Smooth muscle cell (in vitro differentiated cells): ENCODE measurements around the gene HOXB5. TPM values are rescaled to one million over a fixed set of nuclear protein-coding genes. Genes with fewer than 3 reads are reported as not detected.

Source experiments
- DNase-seq: peaks from one replicate; lab custom pipeline; 2025; ENCODE audit not compliant: unreplicated experiment; lab: John Stamatoyannopoulos, UW
- H2AFZ ChIP-seq: fragments of 200-600 bp; sonication (generic); 2 replicates; pipeline ENCODE4 v1.6.0; 2016; ENCODE audit warnings: antibody characterized with exemption, low read depth, mild to moderate bottlenecking
- H3F3A ChIP-seq: fragments of 200-600 bp; sonication (generic); 2 replicates; pipeline ENCODE4 v1.6.0; 2017; ENCODE audit warnings: antibody characterized with exemption, low read depth
- H3K27ac ChIP-seq: fragments of 200-600 bp; sonication (generic); 2 replicates; pipeline ENCODE4 v1.5.1; 2016; ENCODE audit warnings: low read depth, mild to moderate bottlenecking
- H3K27me3 ChIP-seq: fragments of 200-600 bp; sonication (generic); 2 replicates; pipeline ENCODE4 v1.6.1; 2016; ENCODE audit warnings: low read depth, mild to moderate bottlenecking
- H3K36me3 ChIP-seq: fragments of 200-600 bp; sonication (generic); 2 replicates; pipeline ENCODE4 v1.5.1; 2016; ENCODE audit warnings: low read depth
- H3K4me1 ChIP-seq: fragments of 200-600 bp; sonication (generic); 2 replicates; pipeline ENCODE4 v1.5.1; 2016; ENCODE audit warnings: low read depth
- H3K4me2 ChIP-seq: fragments of 200-600 bp; sonication (generic); 2 replicates; pipeline ENCODE4 v1.6.0; 2016; ENCODE audit warnings: mild to moderate bottlenecking
- H3K4me3 ChIP-seq: fragments of 200-600 bp; sonication (generic); 2 replicates; pipeline ENCODE4 v1.5.1; 2016; ENCODE audit warnings: mild to moderate bottlenecking
- H3K79me2 ChIP-seq: fragments of 200-600 bp; sonication (generic); 2 replicates; pipeline ENCODE4 v1.6.0; 2016; ENCODE audit warnings: low read depth, mild to moderate bottlenecking
- H3K9ac ChIP-seq: fragments of 200-600 bp; sonication (generic); 2 replicates; pipeline ENCODE4 v1.6.0; 2016; ENCODE audit warnings: low read depth
- H3K9me3 ChIP-seq: fragments of 200-600 bp; sonication (generic); replicated peaks from 2 replicates; pipeline ENCODE4 v1.5.1; 2016; ENCODE audit warnings: low read depth
- H4K20me1 ChIP-seq: fragments of 200-600 bp; sonication (generic); 2 replicates; pipeline ENCODE4 v1.6.0; 2016; ENCODE audit warnings: low read depth
- WGBS: methylation state at CpG from one replicate; pipeline ENCODE4 v1.1.7; 2016; ENCODE audit warnings: low lambda C conversion rate; 5-methylcytosine and 5-hydroxymethylcytosine counted together
- polyA plus RNA-seq: library from polyadenylated mRNA; unstranded; fragments of >200 nt; fragmentation: Nextera tagmentation; extraction: Ambion mirVana; gene quantifications from 2 replicates; pipeline ENCODE4 v1.2.1, GENCODE V29; 2016
- total RNA-seq: library from RNA; depleted of rRNA; stranded (reverse); fragments of >200 nt; gene quantifications from 2 replicates; pipeline ENCODE4 v1.2.3, GENCODE V29; 2014
- TF ChIP-seq, protein P1 (sequence below): fragments of 200-600 bp; sonication (generic); IDR thresholded peaks from 2 replicates; pipeline ENCODE4 v1.5.1; 2017; ENCODE audit warnings: borderline replicate concordance, mild to moderate bottlenecking, antibody characterized with exemption; ENCODE audit not compliant: insufficient read depth, poor library complexity, severe bottlenecking

HOXB5 gene
- total and polyA plus RNA-seq, 2 experiments from 2014 or later, result 0.49 to 1.8 TPM

GRCh38 chr17:48608494-48608834, 14.9 kb upstream of the HOXB5 start:
- H3K79me2 ChIP-seq, result peaks cover 71% of the 10 kb centered on the region
- no peaks in the 10 kb centered on the region for H3K27me3 ChIP-seq
- peak overlapping the region; percentile 98 for H3K4me2 ChIP-seq
- H3K36me3 ChIP-seq, result no peaks in the 10 kb centered on the region
- H3F3A ChIP-seq, result peaks cover 5% of the 10 kb centered on the region
- TF ChIP-seq, protein P1, sequence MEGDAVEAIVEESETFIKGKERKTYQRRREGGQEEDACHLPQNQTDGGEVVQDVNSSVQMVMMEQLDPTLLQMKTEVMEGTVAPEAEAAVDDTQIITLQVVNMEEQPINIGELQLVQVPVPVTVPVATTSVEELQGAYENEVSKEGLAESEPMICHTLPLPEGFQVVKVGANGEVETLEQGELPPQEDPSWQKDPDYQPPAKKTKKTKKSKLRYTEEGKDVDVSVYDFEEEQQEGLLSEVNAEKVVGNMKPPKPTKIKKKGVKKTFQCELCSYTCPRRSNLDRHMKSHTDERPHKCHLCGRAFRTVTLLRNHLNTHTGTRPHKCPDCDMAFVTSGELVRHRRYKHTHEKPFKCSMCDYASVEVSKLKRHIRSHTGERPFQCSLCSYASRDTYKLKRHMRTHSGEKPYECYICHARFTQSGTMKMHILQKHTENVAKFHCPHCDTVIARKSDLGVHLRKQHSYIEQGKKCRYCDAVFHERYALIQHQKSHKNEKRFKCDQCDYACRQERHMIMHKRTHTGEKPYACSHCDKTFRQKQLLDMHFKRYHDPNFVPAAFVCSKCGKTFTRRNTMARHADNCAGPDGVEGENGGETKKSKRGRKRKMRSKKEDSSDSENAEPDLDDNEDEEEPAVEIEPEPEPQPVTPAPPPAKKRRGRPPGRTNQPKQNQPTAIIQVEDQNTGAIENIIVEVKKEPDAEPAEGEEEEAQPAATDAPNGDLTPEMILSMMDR, result no peak
- no peaks in the 10 kb centered on the region for H3K9me3 ChIP-seq
- no peak for DNase-seq
- peaks cover 7% of the 10 kb centered on the region for H3K4me1 ChIP-seq
- H3K9ac ChIP-seq, result no peak overlapping the region
- H3K27ac ChIP-seq, result peak overlapping the region; percentile 79
- peaks cover 2% of the 10 kb centered on the region for H4K20me1 ChIP-seq
- H3K4me3 ChIP-seq, result peak overlapping the region; percentile 69
- H2AFZ ChIP-seq, result no peak overlapping the region
- WGBS, result 84% methylated on average over 1 of the region's 1 CpG

DNA sequence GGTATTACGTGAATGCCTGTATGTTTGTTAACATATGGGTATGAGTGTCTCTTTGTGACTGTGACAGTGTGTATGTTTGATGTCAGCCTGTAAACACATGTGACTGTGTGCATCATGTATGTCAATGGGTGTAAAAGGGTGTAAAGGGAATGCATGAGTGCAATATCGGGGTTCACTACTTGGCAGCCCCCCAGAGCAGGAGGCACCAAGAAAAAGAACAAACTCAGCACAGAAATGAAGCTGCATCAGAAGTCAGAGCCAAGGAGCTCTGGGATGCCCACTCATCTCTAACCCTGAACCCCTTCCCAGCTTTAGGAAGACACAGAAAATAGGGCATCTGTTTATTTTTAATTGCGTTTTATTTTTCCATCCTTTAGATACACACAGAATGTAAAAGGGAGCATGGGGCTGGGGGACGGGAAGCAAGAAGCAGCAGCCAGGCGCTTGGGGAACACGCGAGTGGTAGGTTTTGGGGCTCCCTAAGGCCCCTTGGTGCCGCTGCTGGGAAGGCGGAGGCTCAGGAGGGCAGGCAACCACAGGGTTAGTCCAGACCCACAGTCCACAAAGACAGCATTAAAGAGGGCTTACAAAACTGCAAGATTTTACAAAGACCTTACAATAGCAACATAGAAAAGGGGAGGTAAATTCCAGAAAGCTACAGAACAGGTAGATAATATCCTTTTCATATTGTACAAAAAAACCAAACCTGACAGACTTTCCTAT, 13.5 kb upstream of the HOXB5 start:
- peak overlapping the region; percentile 54 for H3K27ac ChIP-seq
- H3K9me3 ChIP-seq, result no peaks in the 10 kb centered on the region
- H3K79me2 ChIP-seq, result peaks cover 73% of the 10 kb centered on the region
- no peak overlapping the region for H3K9ac ChIP-seq
- TF ChIP-seq, protein P1, result no peak
- peak overlapping the region; percentile 98 for H3K4me2 ChIP-seq
- peaks cover 3% of the 10 kb centered on the region for H3K27me3 ChIP-seq
- DNase-seq, result no peak
- peak overlapping the region; percentile 22 for H3K4me3 ChIP-seq
- peaks cover 3% of the 10 kb centered on the region for H3K4me1 ChIP-seq
- peaks cover 16% of the 10 kb centered on the region for H4K20me1 ChIP-seq
- H2AFZ ChIP-seq, result no peak overlapping the region
- no peaks in the 10 kb centered on the region for H3K36me3 ChIP-seq
- H3F3A ChIP-seq, result peaks cover 11% of the 10 kb centered on the region
- WGBS, result 69% methylated on average over 9 of the region's 9 CpGs

- Histone ChIP-seq H3K79me2 (peaks cover 76% of the 10 kb centered on the region), H3K27me3 (peaks cover 7% of the 10 kb centered on the region), H3K9me3 (no peaks in the 10 kb centered on the region), H3K36me3 (no peaks in the 10 kb centered on the region), H4K20me1 (peaks cover 24% of the 10 kb centered on the region), H3K27ac (peak overlapping the region; percentile 54), H3F3A (peaks cover 19% of the 10 kb centered on the region), H2AFZ (peak overlapping the region; percentile 32), H3K4me1 (peaks cover 1% of the 10 kb centered on the region), H3K9ac (peak overlapping the region; percentile 41), H3K4me2 (peak overlapping the region; percentile 98), H3K4me3 (peak overlapping the region; percentile 66)
- DNase-seq, result no peak
- TF ChIP-seq, protein P1, result no peak
- 30% methylated on average over 41 of the region's 41 CpGs for WGBS
Observed at GRCh38 chr17:48605991-48606891, 12.7 kb upstream of the HOXB5 start.
